PFSK-1 (cell line): ENCODE measurements around the gene LMO2.

Experiments used
- FOXP2 ChIP-seq: optimal IDR thresholded peaks from 2 replicates; pipeline ENCODE3; 2011; ENCODE audit warnings: borderline replicate concordance, control low read depth, inconsistent platforms; ENCODE audit not compliant: insufficient read depth; ENCODE audit errors: extremely low read length, extremely low read depth
- POLR2AphosphoS5 ChIP-seq: IDR thresholded peaks from 2 replicates; pipeline ENCODE4 v1.6.1; 2012; ENCODE audit warnings: low read depth, mild to moderate bottlenecking, control low read depth, low read length, moderate library complexity
- REST ChIP-seq, 2 experiments: IDR thresholded peaks; 2 replicates each; pipeline versions ENCODE4 v1.6.1 to v1.8.0; 2011 to 2012; ENCODE audit warnings: low read depth in 2 of 2, low read length in 2 of 2, control low read depth in 1 of 2, inconsistent platforms in 1 of 2, mild to moderate bottlenecking in 1 of 2, moderate library complexity in 1 of 2; ENCODE audit not compliant: insufficient read depth in 1 of 2
- SIN3A ChIP-seq: IDR thresholded peaks from 2 replicates; pipeline ENCODE4 v1.6.1; 2012; ENCODE audit warnings: mild to moderate bottlenecking, low read length, moderate library complexity, borderline replicate concordance; ENCODE audit not compliant: insufficient read depth
- TAF1 ChIP-seq: IDR thresholded peaks from 2 replicates; pipeline ENCODE4 v1.6.1; 2012; ENCODE audit warnings: low read length, control low read depth, borderline replicate concordance; ENCODE audit not compliant: insufficient read depth

GRCh38 chr11:33889296-33889695, 2.6 kb downstream of the LMO2 start:
- TF ChIP-seq REST (IDR thresholded peaks at IDR 0.05; ENCODE audit: insufficient read depth in 1 of 2, low read depth in 2 of 2, low read length in 2 of 2) (no peak), SIN3A (no peak), POLR2AphosphoS5 (no peak), TAF1 (no peak), FOXP2 (no peak)
